Measurements from ENCODE around the gene FBXO7.

The FBXO7 gene

GRCh38 chr22:32534252-32535235, 59.9 kb downstream of the FBXO7 start:
- H3K4me2 ChIP-seq (ENCODE audit: low read depth, low read length) = no peak overlapping the region
- H3K36me3 ChIP-seq (replicated peaks; ENCODE audit: insufficient read depth, low read length) = no peaks in the 10 kb centered on the region
- peaks cover 24% of the 10 kb centered on the region for H3K4me1 ChIP-seq (ENCODE audit: low read length)
- H3K27me3 ChIP-seq (replicated peaks; ENCODE audit: insufficient read depth, low read length) = no peaks in the 10 kb centered on the region
- no peak overlapping the region for H2AFZ ChIP-seq (ENCODE audit: low read length)
- no peak overlapping the region for H3K27ac ChIP-seq (ENCODE audit: low read length)
- H3K9ac ChIP-seq (ENCODE audit: low read length) = no peak overlapping the region
- H3K79me2 ChIP-seq (ENCODE audit: low read length) = no peaks in the 10 kb centered on the region
- DNase-seq = no peak
- no peak overlapping the region for H3K4me3 ChIP-seq (ENCODE audit: low read length)
- no peaks in the 10 kb centered on the region for H3K9me3 ChIP-seq (replicated peaks; ENCODE audit: insufficient read depth, low read length)
- peaks cover 11% of the 10 kb centered on the region for H3F3A ChIP-seq (ENCODE audit: insufficient read depth, low read length)
- H4K20me1 ChIP-seq (ENCODE audit: insufficient read depth, low read length) = no peaks in the 10 kb centered on the region
- H3K9me2 ChIP-seq (replicated peaks; ENCODE audit: insufficient read depth, low read length) = no peaks in the 10 kb centered on the region
- TF ChIP-seq EZH2 (optimal IDR thresholded peaks at IDR 0.05; ENCODE audit: low read depth, low read length) (no peak), EZH2phosphoT487 (IDR thresholded peaks at IDR 0.05; ENCODE audit: low read length) (no peak), CTCF (IDR thresholded peaks at IDR 0.05; ENCODE audit: low read length) (no peak)

- no peaks in the 10 kb centered on the region for H3K9me3 ChIP-seq (replicated peaks; ENCODE audit: insufficient read depth, low read length)
- H3K9ac ChIP-seq (ENCODE audit: low read length) = no peak overlapping the region
- H3K4me1 ChIP-seq (ENCODE audit: low read length) = peaks cover 36% of the 10 kb centered on the region
- peak overlapping the region; percentile 50 for H2AFZ ChIP-seq (ENCODE audit: low read length)
- H3K4me2 ChIP-seq (ENCODE audit: low read depth, low read length) = peak overlapping the region; percentile 25; the same call in 1 of the 2 replicates
- no peaks in the 10 kb centered on the region for H4K20me1 ChIP-seq (ENCODE audit: insufficient read depth, low read length)
- peaks cover 17% of the 10 kb centered on the region for H3F3A ChIP-seq (ENCODE audit: insufficient read depth, low read length)
- peak overlapping the region; percentile 46; the same call in 1 of the 2 replicates for H3K27ac ChIP-seq (ENCODE audit: low read length)
- no peaks in the 10 kb centered on the region for H3K27me3 ChIP-seq (replicated peaks; ENCODE audit: insufficient read depth, low read length)
- no peaks in the 10 kb centered on the region for H3K9me2 ChIP-seq (replicated peaks; ENCODE audit: insufficient read depth, low read length)
- no peaks in the 10 kb centered on the region for H3K36me3 ChIP-seq (replicated peaks; ENCODE audit: insufficient read depth, low read length)
- no peaks in the 10 kb centered on the region for H3K79me2 ChIP-seq (ENCODE audit: low read length)
- TF ChIP-seq EZH2 (optimal IDR thresholded peaks at IDR 0.05; ENCODE audit: low read depth, low read length) (no peak), CTCF (IDR thresholded peaks at IDR 0.05; ENCODE audit: low read length) (no peak), EZH2phosphoT487 (IDR thresholded peaks at IDR 0.05; ENCODE audit: low read length) (no peak)
- DNase-seq = no peak
- no peak overlapping the region for H3K4me3 ChIP-seq (ENCODE audit: low read length)
Measured at GRCh38 chr22:32535531-32536190, 61.0 kb downstream of the FBXO7 start.

- DNase-seq = peak; percentile 73
- Histone ChIP-seq H3K9me2 (replicated peaks; ENCODE audit: insufficient read depth, low read length) (no peaks in the 10 kb centered on the region), H3K4me1 (ENCODE audit: low read length) (peaks cover 41% of the 10 kb centered on the region), H2AFZ (ENCODE audit: low read length) (peak overlapping the region; percentile 72), H4K20me1 (ENCODE audit: insufficient read depth, low read length) (no peaks in the 10 kb centered on the region), H3K27ac (ENCODE audit: low read length) (peak overlapping the region; percentile 46; the same call in 1 of the 2 replicates), H3K27me3 (replicated peaks; ENCODE audit: insufficient read depth, low read length) (no peaks in the 10 kb centered on the region), H3K4me2 (ENCODE audit: low read depth, low read length) (peak overlapping the region; percentile 25; the same call in 1 of the 2 replicates), H3K4me3 (ENCODE audit: low read length) (no peak overlapping the region), H3K36me3 (replicated peaks; ENCODE audit: insufficient read depth, low read length) (no peaks in the 10 kb centered on the region), H3F3A (ENCODE audit: insufficient read depth, low read length) (peaks cover 17% of the 10 kb centered on the region), H3K79me2 (ENCODE audit: low read length) (no peaks in the 10 kb centered on the region), H3K9me3 (replicated peaks; ENCODE audit: insufficient read depth, low read length) (no peaks in the 10 kb centered on the region), H3K9ac (ENCODE audit: low read length) (no peak overlapping the region)
- TF ChIP-seq EZH2phosphoT487 (IDR thresholded peaks at IDR 0.05; ENCODE audit: low read length) (no peak), EZH2 (optimal IDR thresholded peaks at IDR 0.05; ENCODE audit: low read depth, low read length) (no peak), CTCF (IDR thresholded peaks at IDR 0.05; ENCODE audit: low read length) (no peak)
Measured at GRCh38 chr22:32536352-32536751, 61.7 kb downstream of the FBXO7 start.

All from MM.1S (cell line).